SJCRH30 (cell line): ENCODE data around the gene ARL14. TPM values are rescaled to one million over a fixed set of nuclear protein-coding genes. Genes with fewer than 3 reads are reported as not detected.

Experiments used
- DNase-seq, 2 experiments: peaks; one replicate each; pipeline ENCODE4 v3.0.0-alpha.2; 2015 to 2020
- H3K27ac ChIP-seq: fragments of 250-450 bp; sonication (Bioruptor Pico); 2 replicates; pipeline ENCODE4 v1.5.1; 2020; ENCODE audit warnings: mild to moderate bottlenecking, moderate library complexity
- H3K27me3 ChIP-seq: fragments of 250-450 bp; sonication (Bioruptor Pico); 2 replicates; pipeline ENCODE4 v1.5.1; 2020; ENCODE audit warnings: mild to moderate bottlenecking, moderate library complexity
- H3K36me3 ChIP-seq: fragments of 250-450 bp; sonication (Bioruptor Pico); 2 replicates; pipeline ENCODE4 v1.5.1; 2020; ENCODE audit warnings: mild to moderate bottlenecking, moderate library complexity
- H3K4me1 ChIP-seq: fragments of 250-450 bp; sonication (Bioruptor Pico); 2 replicates; pipeline ENCODE4 v1.5.1; 2020; ENCODE audit warnings: mild to moderate bottlenecking, moderate library complexity
- H3K4me3 ChIP-seq: fragments of 250-450 bp; sonication (Bioruptor Pico); 2 replicates; pipeline ENCODE4 v1.5.1; 2020; ENCODE audit warnings: mild to moderate bottlenecking, moderate library complexity
- H3K9me3 ChIP-seq: fragments of 250-450 bp; sonication (Bioruptor Pico); replicated peaks from 2 replicates; pipeline ENCODE4 v1.5.1; 2020; ENCODE audit warnings: mild to moderate bottlenecking, moderate library complexity
- total RNA-seq: library from RNA; depleted of rRNA; stranded (reverse); fragments of >200 nt; shearing (Covaris generic); gene quantifications from 2 replicates; pipeline ENCODE4 v1.2.3, GENCODE V29; 2014

Gene ARL14
- total RNA-seq, 1 experiment from 2014 or later, result not detected

DNA sequence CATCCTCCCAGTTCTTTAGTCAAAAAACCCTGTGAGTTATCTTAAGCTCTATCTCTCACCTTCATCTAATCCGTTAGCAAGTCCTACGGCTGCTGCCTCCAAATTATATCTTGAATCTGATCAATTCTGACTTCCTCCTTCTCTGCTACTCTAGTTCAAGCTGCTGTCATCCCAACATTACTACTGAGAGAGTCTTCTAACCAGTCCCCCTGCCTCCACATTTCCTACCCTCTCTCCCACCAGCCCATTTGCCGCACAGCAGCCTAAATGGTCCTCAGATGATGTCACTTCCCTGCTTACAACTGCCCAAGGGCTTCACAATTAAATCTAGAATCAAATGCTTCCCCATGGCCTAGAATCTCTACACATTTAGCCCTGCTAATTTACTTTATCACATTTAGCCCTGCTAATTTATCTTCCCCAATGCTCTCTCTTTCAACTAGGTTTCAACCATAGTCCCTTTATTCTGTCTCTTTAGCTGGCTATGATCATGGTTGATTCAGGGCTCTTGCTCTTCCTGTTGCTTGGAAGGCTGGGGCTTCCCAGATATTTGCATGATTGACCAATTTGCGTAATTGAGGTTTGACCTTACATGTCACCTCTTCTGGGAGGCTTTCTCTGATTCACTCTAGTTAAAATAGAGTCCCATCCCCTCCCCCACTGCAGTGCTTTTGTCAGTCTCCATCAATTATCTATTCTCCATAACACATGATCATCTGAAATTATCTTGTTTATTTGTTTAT lies 11.0 kb upstream of the ARL14 start:
- DNase-seq, result no peak
- Histone ChIP-seq H3K27ac (no peak overlapping the region), H3K4me3 (no peak overlapping the region), H3K4me1 (no peaks in the 10 kb centered on the region), H3K27me3 (no peaks in the 10 kb centered on the region), H3K9me3 (no peaks in the 10 kb centered on the region), H3K36me3 (no peaks in the 10 kb centered on the region)

DNA sequence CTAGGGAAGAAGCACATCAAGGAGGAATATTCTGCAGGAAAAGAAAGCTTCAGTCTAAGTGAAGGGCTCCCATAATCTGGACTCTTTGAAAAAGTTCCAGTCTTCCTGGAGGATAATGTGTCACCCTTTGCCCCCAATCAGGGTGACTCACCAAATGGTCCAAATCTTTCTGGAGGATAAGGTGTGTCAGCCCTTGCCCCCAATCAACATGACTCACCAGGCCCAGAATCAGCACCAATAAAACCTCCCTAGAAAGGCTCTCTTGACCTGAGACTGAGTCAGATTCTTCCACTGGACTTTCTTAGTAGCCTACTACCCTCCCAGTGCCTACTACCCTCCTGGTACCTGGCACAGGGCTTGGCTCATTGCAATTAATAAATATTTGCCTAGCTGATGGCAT lies 9.5 kb upstream of the ARL14 start:
- no peak overlapping the region for H3K4me3 ChIP-seq
- no peaks in the 10 kb centered on the region for H3K9me3 ChIP-seq
- H3K27ac ChIP-seq, result no peak overlapping the region
- DNase-seq, result no peak
- H3K4me1 ChIP-seq, result no peaks in the 10 kb centered on the region
- no peaks in the 10 kb centered on the region for H3K36me3 ChIP-seq
- no peaks in the 10 kb centered on the region for H3K27me3 ChIP-seq

DNA sequence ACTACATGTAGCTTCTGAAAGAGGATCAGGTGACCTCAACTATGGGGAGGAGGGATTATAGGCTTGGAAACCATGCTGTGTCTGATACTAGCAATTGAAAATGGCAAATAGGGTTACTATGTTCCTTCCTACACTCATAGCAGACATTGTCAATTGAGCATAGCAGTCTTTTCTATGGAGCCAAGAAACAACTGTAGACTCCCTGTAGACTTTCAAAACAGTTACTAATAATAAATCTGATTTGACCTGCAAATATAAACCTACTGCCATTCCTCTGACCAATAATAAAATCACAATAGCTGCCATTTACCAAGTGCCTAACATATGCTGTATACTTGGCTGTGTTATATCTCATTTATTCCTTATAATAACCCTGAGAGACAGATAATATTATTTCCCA lies 8.5 kb upstream of the ARL14 start:
- Histone ChIP-seq H3K36me3 (no peaks in the 10 kb centered on the region), H3K4me1 (no peaks in the 10 kb centered on the region), H3K27ac (no peak overlapping the region), H3K9me3 (no peaks in the 10 kb centered on the region), H3K27me3 (no peaks in the 10 kb centered on the region), H3K4me3 (no peak overlapping the region)
- DNase-seq, result no peak

DNA sequence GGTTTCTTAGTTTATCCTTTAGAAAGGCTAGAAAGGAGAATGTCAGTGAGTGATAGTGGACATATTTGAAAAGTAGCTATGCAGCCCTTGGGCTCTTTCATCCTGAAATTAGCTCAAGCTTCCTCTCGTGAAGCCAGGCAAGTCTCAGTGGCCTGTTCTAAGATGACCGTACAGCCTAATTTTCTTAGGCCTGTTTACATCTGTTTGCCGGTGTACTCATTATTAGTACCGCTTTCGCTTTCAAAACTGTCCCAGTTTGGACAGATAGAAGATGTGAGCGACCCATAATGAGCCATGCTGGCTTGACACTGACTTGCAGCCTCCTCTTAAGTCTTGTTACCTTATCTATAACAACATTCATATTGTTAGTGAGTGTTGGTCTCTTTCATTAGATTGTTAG lies 5.7 kb upstream of the ARL14 start:
- Histone ChIP-seq H3K9me3 (no peaks in the 10 kb centered on the region), H3K4me3 (no peak overlapping the region), H3K4me1 (no peaks in the 10 kb centered on the region), H3K27me3 (no peaks in the 10 kb centered on the region), H3K27ac (no peak overlapping the region), H3K36me3 (no peaks in the 10 kb centered on the region)
- no peak for DNase-seq

DNA sequence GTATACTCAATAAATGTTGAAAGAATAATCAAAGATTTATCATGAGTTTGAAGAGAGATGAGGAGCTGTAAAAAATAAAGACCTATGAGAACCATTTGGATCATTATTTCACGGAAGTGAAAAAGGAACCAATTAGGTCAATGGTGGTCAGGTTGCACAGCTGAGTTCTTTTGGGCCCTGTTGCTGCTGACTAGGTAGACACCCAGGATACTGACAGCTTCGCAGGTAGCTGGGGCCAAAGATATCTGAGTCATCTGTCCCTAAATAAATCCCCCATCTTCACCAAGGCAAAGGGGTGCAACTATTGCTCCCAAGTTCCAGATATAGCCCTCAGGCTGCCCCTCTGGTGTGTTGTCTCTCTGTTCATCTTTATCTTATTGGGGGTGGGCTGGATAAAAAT lies 5.0 kb upstream of the ARL14 start:
- no peaks in the 10 kb centered on the region for H3K36me3 ChIP-seq
- no peak overlapping the region for H3K27ac ChIP-seq
- no peaks in the 10 kb centered on the region for H3K27me3 ChIP-seq
- DNase-seq, result no peak
- no peak overlapping the region for H3K4me3 ChIP-seq
- no peaks in the 10 kb centered on the region for H3K9me3 ChIP-seq
- no peaks in the 10 kb centered on the region for H3K4me1 ChIP-seq

DNA sequence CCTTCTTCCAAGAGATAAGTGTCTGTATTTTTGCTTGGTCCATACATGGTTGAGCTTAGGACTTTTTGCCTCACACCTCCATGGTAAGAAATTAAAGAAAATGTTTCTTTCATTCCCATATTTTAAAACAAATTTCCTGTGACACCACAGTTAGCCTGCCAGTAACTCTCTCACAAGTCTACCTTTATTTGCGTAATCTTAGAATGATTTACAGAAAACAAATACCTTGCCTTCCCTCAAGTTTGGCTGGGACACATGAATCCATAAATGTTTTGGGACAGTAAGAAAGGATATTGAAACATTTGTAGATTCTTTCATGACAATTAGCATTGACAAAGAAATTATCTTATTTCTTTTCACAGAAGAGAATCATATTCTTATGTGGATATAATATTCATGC lies 3.8 kb upstream of the ARL14 start:
- no peaks in the 10 kb centered on the region for H3K27me3 ChIP-seq
- H3K9me3 ChIP-seq, result no peaks in the 10 kb centered on the region
- no peak overlapping the region for H3K27ac ChIP-seq
- H3K4me1 ChIP-seq, result no peaks in the 10 kb centered on the region
- no peaks in the 10 kb centered on the region for H3K36me3 ChIP-seq
- no peak overlapping the region for H3K4me3 ChIP-seq
- DNase-seq, result no peak

DNA sequence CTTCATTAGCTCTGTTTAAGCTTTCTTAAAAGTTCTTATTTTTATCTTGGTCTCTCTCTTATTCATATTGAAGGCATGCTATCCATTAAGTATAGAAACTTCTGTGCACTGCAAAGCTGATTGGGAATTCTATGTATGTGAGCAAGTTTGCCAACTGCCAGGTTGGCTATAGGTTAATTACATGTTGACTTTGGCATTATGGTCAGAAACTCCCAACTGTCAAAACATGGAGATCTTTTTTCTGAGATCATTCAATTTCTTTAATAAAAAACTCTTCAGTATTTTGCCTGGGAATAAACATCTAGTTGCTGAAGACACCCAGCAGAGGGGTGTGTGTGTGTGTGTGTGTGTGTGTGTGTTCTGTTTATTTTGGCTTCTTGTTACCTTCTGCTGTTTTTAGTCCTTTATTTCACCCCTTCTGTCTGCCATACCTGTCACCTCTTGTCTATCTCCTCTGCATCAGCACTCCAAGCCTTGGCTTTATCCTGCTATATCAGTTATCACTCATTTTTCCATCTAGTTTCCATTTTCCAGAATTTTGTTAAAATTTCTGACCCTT lies 1.3 kb upstream of the ARL14 start:
- Histone ChIP-seq H3K27ac (no peak overlapping the region), H3K4me1 (no peaks in the 10 kb centered on the region), H3K9me3 (no peaks in the 10 kb centered on the region), H3K27me3 (no peaks in the 10 kb centered on the region), H3K4me3 (no peak overlapping the region), H3K36me3 (no peaks in the 10 kb centered on the region)
- no peak for DNase-seq

DNA sequence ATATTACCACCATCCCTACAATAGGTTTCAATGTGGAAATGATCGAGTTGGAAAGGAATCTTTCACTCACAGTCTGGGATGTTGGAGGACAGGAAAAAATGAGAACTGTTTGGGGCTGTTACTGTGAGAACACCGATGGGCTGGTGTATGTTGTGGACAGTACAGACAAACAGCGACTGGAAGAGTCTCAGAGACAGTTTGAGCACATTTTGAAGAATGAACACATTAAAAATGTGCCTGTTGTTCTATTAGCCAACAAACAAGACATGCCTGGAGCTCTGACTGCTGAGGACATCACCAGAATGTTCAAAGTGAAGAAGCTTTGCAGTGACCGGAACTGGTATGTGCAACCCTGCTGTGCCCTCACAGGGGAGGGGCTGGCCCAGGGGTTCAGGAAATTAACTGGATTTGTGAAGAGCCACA lies 510 bp downstream of the ARL14 start:
- H3K4me3 ChIP-seq, result no peak overlapping the region

DNA sequence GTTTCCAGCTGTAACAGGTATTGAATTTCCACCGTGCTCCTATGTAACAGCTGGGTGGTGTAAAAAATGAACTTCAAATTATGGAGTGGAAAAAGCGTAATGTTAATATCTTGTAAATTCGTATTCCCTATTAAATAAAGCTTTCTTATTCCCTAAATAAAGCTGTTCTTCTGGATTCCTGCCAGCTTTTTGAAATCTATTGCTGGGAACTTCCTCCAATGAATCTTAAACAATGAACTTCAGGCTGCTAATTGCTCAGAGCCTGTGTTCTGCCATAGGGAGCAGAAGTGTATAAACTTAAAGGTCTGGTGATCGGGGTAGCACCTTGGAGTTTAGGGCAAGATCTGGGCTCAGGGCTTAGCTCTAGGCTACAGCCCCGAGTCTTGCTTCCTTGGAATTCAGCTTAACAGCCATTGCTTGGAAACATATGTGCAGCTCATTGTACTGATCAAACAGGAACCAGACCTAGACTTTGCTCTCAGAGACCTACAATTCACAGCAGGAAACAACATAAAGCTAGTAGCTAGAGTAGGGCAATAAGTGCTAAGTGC lies 1.4 kb downstream of the ARL14 start:
- Histone ChIP-seq H3K36me3 (no peaks in the 10 kb centered on the region), H3K4me1 (no peaks in the 10 kb centered on the region), H3K4me3 (no peak overlapping the region), H3K27ac (no peak overlapping the region), H3K9me3 (no peaks in the 10 kb centered on the region), H3K27me3 (no peaks in the 10 kb centered on the region)
- DNase-seq, result no peak

More for the DNA sequence above, 510 bp downstream of the ARL14 start:
- no peak overlapping the region for H3K27ac ChIP-seq
- no peaks in the 10 kb centered on the region for H3K36me3 ChIP-seq
- no peaks in the 10 kb centered on the region for H3K4me1 ChIP-seq
- no peak for DNase-seq
- H3K9me3 ChIP-seq, result no peaks in the 10 kb centered on the region
- H3K27me3 ChIP-seq, result no peaks in the 10 kb centered on the region

DNA sequence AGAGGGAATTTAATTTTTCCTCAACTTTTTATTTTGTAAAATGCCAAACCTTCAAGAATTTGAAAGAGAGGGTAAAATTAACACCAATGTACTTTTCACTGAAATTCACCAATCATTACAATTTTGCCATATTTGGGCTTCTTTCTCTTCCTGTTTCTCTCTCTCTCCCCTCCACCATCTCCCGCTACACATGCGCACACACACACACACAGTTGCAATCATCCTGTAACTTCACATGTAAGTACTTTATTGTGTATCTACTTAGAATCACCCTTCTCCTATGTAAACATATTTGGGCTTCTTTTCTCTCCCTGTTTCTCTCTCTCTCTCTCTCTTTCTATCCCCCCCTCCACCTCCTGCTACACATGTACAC lies 7.4 kb downstream of the ARL14 start:
- DNase-seq, result no peak
- Histone ChIP-seq H3K27ac (no peak overlapping the region), H3K4me1 (no peaks in the 10 kb centered on the region), H3K9me3 (no peaks in the 10 kb centered on the region), H3K4me3 (no peak overlapping the region), H3K36me3 (no peaks in the 10 kb centered on the region), H3K27me3 (no peaks in the 10 kb centered on the region)

DNA sequence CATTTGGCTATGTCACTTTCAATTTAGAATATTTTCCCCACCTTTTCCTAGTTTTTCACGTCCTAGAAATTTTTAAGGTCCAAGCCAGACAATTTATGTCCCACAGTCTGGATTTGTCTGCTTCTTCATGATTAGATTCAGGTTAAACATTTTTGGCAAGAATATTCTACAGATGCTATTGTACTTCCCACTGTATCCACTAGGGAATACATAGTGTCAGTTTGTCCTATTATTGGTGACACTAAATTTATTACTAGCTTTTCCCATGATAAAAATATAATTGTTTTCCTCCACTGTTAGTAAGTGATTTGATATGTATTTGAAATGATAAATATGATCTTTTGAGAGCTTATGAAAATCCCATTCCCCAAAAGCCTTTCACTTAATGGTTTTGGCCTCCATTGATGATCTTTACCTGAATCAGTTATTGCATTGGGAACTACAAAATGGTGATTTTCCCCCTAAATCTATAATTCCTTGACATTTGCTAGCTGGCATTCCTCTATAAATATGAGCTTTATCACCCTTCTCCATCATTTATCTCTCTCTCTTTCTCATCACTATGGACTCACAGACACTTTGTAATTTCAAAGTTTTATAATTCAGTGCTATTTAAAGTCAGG lies 8.3 kb downstream of the ARL14 start:
- Histone ChIP-seq H3K27me3 (no peaks in the 10 kb centered on the region), H3K4me3 (no peak overlapping the region), H3K4me1 (no peaks in the 10 kb centered on the region), H3K27ac (no peak overlapping the region), H3K36me3 (no peaks in the 10 kb centered on the region), H3K9me3 (no peaks in the 10 kb centered on the region)
- DNase-seq, result no peak

DNA sequence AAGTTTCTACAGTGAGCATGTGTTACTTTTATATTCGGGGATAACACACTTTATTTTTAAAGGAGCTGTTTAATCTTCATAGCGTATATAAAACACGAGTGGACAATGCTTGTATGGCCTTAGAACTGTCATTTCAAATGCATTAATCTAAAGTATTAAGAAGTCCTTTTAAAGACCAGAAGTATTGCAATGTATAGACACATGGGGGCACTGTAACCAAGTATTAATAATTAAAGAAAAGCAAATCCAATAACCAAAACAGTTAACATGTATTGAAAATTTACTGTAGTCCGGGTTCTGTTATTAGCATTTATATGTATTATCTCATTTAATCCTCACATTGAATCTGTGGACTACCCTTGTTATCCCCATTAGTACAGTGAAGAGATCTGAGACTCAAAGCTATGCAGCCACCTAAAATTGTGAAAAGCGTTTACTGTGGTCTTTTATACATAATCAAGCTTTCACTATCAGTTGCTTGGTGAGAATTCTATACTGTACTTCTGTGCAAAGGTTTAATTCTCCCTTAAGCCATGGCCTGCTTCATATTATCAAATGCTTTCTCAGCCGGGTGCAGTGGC lies 10.1 kb downstream of the ARL14 start:
- Histone ChIP-seq H3K27ac (no peak overlapping the region), H3K9me3 (no peaks in the 10 kb centered on the region)
- peak in 1 of 2 experiments; percentile 33 for DNase-seq

DNA sequence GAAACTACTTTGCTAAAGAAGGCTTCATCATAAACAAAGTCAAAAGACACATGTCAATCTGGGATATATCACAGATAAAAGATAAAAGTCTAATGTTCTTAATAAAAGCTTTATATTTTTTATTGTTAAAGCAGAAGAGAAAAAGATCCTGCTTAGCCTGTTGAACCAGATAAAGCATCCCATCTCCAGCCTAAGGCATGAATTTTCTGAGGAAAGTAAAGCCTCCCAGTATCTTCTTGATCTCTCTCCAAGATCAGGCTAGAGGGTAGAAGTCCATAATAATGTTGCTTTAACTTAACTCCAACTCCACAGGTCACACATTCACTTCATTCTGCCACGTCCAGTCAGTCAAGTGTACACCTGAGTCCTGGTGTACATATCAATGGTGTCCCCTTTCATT lies 14.2 kb downstream of the ARL14 start:
- Histone ChIP-seq H3K4me3 (no peak overlapping the region), H3K9me3 (no peaks in the 10 kb centered on the region), H3K4me1 (no peaks in the 10 kb centered on the region), H3K27ac (no peak overlapping the region), H3K27me3 (no peaks in the 10 kb centered on the region), H3K36me3 (no peaks in the 10 kb centered on the region)
- no peak for DNase-seq

More for the DNA sequence above, 10.1 kb downstream of the ARL14 start:
- Histone ChIP-seq H3K4me3 (no peak overlapping the region), H3K4me1 (no peaks in the 10 kb centered on the region), H3K36me3 (no peaks in the 10 kb centered on the region), H3K27me3 (no peaks in the 10 kb centered on the region)

DNA sequence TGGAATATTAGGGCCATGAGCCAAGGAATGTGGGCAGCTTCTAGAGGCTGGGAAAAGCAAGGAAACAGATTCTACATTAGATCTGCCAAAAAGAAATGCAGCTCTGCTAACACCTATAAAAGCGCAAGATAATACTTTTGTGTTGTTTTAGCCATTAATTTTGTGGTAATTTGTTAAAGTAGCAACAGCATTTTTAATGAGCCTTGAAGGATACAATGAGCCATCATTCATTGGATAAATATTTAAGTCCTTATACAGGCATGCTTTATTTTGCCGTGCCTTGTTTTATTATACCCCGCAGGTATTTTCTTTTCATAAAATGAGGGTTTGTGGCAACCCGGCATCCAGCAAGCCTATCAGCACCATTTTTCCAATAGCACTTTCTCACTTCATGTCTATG lies 15.0 kb downstream of the ARL14 start:
- Histone ChIP-seq H3K9me3 (no peaks in the 10 kb centered on the region), H3K27ac (no peak overlapping the region), H3K27me3 (no peaks in the 10 kb centered on the region), H3K4me3 (no peak overlapping the region), H3K4me1 (no peaks in the 10 kb centered on the region), H3K36me3 (no peaks in the 10 kb centered on the region)
- no peak for DNase-seq

DNA sequence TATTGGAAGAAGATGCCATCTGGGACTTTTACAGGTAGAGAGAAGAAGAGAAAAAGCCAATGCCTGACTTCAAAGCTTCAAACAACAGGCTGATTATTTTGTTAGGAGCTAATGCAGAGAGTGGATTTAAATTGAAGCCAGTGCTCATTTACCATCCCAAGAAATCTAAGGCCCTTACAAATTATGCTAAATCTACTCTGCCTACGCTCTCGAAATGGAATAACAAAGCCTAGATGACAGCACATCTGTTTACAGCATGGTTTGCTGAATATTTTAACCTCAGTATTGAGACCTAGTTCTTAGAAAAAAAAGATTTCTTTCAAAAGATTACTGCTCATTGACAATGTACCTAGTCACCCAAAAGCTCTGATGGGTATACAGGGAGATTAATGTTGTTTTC lies 16.2 kb downstream of the ARL14 start:
- Histone ChIP-seq H3K27me3 (no peaks in the 10 kb centered on the region), H3K36me3 (no peaks in the 10 kb centered on the region), H3K27ac (no peak overlapping the region), H3K4me3 (no peak overlapping the region), H3K4me1 (no peaks in the 10 kb centered on the region), H3K9me3 (no peaks in the 10 kb centered on the region)
- no peak for DNase-seq
